Jurkat, Clone E6-1 (cell line): ENCODE results near the gene IRGC.

ENCODE experiments used
- DNase-seq: peaks from one replicate; pipeline ENCODE4 v3.0.0-alpha.2; 2011; ENCODE audit warnings: low read depth, low spot score
- H3K4me3 ChIP-seq: 2 replicates; pipeline ENCODE4 v1.5.1; 2011; ENCODE audit warnings: mild to moderate bottlenecking, low read length, control low read depth, moderate library complexity

The IRGC gene

DNA sequence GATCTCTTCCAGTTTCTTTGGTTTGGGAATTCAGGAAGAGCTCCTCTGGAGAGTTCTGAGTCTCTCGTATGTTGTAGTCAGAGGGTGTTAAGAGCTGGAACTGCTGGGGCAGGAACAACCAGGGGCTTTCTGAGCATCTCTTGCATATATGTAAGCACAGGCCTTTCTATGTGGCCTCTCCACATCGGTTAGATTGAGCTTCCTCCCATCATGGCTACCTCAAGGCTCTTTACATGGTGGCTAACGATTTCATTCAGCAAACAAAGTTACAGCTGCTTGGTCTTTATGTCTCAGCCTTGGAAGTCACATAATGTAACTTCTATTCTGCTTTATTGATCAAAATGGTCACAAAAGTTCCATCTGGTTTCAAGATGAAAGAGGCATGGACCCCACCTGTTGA, 25.4 kb upstream of the IRGC start:
- H3K4me3 ChIP-seq = no peak overlapping the region
- DNase-seq = no peak

DNA sequence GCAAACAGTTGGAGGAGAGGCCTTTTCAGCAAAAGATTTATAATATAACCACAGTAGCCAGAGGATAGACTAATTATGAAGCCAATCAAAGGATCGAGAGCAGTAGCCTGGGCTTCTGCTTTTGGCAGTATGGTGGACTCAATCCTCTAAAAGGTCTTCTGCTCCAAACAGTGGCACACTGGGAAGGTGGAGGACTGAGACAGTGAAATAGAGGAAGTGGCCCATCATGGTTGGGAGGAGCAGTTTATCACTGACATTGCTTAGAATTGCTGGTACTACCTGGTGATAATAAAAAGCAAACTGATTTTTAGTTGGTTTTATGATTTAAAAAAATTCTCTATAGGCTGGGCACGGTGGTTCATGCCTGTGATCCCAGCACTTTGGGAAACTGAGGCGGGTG, 25.0 kb upstream of the IRGC start:
- H3K4me3 ChIP-seq = no peak overlapping the region
- DNase-seq = no peak

DNA sequence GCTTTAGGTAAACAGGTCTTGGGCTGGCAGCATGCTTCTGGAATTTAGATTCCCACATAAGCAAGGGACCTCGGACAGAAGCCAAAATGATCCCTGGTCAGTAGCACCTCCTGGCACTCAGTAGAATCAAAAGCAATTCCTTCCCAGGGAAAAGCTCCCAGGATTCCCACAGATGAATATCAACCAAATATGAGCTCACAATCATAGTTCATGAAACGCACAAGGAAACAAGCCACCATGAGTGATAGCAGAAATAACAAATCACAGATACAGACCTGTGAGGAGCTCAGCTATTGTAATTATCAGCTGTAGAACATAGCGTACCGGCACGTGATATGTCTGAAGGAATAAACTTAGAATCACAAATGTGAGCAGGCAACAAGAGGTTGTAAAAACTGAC, 24.1 kb upstream of the IRGC start:
- no peak overlapping the region for H3K4me3 ChIP-seq
- DNase-seq = no peak

DNA sequence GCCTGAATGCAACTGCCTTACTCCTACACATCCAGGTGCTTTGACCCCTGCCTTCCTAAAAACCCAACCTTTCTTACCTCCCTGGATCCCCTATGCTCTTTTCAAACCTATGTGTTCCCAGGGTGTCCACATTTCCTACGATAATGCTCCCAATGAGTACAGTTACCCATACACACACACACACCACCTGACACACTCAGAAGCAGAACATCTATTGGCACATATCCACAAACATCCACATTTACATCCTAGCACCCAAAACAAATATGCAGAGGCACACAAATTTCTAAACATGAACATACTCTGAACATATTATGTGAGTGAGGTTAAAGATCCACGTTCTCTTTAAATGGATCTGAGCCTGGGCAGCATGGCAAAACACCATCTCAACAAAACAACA, 23.5 kb upstream of the IRGC start:
- no peak for DNase-seq
- no peak overlapping the region for H3K4me3 ChIP-seq

DNA sequence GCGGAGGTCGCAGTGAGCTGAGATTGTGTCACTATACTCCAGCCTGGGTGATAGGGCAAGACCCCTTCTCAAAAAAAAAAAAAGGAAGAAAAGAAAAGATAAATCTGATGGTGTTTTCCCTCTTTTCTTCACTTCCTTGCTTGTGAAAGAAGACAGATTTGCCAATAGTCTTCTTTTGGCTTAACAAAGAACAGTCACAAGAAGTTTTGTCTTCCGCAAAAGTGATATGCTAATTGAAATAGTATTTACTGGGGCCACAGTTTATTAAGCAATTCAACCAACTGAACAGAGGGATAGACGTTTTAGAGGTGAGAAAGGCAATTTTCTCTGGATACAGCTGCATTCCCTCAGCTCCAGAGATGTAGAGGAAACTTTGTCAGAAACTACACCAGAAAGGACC, 23.0 kb upstream of the IRGC start:
- DNase-seq = no peak
- H3K4me3 ChIP-seq = no peak overlapping the region

DNA sequence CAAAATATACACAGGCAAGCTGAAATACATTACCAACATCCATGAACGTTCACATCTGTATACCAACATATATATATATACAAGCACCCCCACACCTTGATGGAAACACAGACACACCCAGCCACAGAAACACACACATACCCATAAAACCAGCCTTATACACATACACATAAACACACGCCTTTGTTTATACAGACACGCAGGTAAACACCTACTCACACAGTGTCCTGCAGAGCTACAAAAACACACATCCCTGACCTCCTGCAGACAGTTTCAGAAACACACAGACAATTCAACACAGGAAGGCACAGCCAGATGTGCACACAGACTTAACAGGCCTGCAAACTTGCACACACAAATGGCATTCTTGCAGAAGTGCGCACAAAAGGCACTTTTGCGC, 21.3 kb upstream of the IRGC start:
- no peak overlapping the region for H3K4me3 ChIP-seq
- DNase-seq = no peak

DNA sequence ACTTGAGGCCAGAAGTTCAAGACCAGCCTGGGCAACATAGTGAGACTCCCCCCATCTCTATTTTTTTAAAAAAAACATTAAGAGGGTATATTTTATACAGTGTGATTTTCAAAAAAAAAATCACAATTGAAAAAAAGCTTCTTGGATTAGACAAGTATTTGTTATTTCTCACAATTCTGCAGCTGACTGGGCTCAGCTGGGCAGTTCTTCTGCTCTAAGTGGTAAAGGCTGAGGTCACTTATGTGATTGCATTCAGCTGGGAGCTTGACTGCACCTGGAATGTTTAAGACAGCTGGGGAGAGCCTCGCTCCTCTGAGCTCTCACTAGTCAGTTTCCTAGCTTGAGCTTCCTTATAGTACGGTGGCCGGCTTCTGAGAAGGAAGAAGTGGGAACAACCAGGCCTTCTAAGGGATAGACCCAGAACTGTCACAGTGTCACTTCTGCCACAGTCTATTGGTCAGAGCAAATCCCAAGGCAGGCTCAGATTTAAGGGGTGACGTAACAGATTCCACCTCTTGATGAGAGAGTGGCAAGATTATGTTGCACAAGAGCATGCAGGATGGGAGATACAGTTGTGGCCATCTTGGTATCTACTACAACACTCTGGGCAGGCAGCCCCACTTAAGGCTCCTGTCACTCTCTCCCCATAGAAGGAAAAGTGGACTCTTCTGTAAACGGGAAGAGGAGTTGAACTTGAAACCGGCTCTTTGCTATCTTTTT, 19.7 kb upstream of the IRGC start:
- H3K4me3 ChIP-seq = no peak overlapping the region
- no peak for DNase-seq

DNA sequence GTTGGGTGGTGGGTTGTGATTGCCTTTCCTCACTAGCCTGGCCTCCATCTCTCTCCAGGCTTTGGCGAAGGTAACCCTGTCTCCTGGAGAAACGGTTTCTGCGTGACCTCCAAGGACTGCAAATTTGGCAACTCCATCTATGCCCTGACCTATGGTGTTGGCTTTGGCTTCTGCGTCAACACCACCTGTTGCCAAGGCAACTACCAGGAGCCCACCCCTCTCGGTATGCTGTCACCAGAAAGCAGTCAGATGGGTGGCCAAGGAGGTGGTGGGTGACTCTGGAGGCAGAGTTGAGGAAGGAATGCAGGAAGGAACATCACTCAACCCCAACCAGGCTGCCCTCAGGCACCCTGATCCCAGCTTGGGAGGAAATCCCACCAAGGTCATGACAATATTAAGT, 18.6 kb upstream of the IRGC start:
- DNase-seq = no peak
- no peak overlapping the region for H3K4me3 ChIP-seq

DNA sequence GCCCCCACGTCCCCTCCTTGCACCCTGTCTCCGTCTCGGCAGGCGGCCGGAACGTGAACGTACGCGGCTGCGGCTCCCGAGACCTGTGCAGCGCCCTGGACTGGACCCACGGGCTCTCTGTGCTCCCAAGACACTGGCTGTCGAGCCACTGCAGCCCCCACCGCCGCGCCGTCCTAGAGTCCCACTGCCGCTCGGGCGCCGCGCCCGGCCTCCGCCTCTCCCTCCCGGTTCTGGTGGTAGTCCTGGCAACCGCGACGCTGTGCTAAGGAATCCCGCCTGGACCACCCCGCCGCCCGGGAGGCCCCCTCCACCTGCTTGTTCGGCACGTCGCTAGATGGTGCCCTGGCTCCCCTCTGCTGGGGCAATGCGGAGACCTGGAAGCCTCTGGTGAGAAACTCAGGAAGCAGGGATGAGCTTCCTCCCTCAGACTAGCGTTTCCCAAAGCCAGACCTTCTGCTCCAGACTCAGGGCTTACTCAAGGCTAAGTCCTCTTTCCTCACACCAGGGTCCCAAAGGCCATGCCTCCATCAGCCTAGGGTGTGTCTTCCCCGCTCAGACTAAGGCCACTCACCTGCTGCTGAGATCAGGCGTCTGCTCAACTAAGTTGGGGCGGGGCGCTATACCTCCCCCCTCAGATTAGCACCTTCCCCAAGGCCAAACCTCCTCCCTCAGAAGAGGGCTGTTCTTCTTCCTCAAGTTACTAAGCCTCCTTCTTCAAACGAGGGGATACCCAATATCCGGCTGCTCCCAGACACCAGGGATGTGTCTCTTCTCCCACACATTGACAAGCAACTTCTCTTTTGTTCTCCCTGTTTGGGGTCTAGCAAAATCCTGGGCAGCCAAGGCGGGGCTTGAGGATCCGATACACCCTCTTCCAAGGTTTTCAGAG, 16.1 kb upstream of the IRGC start:
- DNase-seq = no peak
- no peak overlapping the region for H3K4me3 ChIP-seq

DNA sequence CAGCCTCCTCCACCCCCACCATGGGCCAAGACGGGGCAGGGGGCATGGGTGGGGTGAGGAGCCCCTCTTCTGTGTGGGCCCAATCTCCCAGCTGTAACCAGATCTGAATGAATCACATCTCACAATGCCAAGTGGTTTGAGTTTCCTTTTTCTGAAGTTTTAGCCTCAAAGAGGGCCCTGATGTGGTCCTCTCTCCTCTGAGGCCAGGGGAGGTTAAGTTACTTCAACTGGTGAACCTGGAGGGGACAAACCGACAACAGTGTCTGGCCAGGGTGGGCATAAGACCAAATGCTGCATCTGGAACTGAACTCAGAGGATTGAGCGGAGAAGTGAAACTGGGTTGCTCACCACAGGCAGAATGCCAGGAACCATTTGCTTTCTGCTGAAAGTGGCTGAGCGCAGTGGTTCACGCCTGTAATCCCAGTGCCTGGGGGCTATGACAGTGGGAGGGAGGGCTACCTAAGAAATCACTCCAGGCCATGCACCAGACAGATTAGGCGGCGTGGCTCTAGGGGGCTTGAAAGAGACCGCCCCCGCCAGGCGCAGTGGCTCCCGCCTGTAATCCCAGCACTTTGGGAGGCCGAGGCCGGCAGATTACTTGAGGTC, 15.4 kb upstream of the IRGC start:
- no peak overlapping the region for H3K4me3 ChIP-seq
- no peak for DNase-seq

DNA sequence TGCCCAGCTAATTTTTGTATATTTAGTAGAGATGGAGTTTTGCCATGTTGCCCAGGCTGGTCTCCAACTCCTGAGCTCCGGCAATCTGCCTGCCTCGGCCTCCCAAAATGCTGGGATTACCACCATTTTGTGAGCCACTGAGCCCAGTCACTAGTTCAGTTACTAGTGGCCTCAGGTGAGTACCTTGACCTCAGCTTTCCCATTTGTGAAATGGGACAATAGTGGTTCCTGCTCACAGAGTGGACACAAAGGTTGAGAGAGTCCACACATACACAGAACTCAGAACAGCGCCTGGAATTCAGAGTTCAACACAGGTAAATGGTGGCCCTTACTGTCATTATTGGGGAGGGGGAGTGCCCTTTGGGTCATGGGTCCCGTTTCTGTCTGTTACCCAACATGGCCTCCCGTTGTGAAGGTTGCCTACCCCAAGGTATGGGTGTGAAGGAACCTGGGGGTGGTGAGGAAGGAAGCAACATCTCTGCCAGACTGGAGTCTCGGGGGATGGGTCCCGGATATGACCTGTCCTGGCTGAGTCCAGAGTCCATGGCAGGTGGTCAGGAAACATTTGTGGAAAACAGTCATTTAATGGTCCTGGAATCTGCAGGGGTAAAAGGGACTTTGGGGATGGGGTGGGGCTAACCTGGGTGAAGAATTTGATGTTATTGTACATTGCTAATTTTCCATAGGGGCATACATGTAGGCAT, 11.7 kb upstream of the IRGC start:
- no peak for DNase-seq
- H3K4me3 ChIP-seq = no peak overlapping the region

DNA sequence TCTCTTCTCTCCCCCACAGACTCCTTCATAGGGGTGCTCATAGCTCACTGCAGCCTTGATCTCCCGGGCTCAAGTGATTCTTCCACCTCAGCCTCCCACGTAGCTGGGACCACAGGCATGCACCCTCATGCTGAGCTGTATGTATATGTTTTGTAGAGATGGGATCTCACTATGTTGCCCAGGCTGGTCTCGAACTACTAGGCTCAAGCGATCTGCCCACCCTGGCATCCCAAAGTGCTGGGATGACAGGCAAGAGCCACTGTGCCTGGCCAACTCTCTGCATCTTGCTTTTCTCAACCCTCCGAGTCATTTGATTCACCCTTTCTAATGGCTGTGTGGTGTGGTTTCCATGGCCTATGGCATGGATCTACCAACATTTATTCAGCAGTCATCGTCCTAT, 10.1 kb upstream of the IRGC start:
- H3K4me3 ChIP-seq = no peak overlapping the region
- no peak for DNase-seq

DNA sequence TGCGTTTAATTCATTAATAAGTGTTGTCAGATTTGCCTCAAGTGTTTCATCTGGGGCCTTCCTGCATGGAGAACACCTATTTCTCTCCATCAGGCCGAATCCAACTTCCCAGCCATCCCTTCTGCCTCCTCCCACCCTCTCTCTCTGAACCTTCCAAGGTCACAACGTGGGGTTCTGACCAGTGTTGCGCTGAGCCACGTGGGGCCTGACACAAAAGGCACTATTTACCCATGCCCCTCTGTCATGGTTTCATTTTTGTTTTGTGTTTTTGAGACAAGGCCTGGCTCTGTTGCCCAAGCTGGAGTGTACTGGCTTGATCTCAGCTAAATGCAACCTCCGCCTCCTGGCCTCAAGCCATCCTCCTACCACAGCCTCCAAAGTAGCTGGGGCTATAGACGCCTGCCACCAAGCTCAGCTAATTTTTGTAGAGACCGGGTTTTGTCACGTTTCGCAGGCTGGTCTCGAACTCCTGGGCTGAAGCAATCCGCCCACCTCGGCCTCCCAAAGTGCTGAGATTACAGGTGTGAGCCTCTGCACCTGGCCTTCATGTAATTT, 8.6 kb upstream of the IRGC start:
- no peak for DNase-seq
- no peak overlapping the region for H3K4me3 ChIP-seq

DNA sequence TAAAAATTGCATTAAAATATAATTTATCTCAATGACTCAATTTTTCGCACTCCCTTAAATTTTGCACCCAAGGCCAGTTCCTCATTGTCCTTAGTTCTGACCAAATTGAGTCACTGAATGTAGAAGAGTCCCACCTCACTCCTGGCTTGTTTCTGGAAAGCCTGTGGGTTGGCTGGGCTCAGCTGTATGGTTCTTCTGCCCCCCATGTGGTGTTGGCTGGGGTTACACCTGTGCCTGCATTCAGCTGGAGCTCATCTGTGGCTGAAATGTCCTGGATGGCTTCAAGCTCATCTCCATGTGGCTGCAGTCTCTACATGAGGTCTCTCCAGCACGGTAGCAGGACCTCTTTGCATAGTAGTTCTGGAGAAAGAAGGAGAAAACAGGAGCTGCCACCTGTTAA, 7.2 kb upstream of the IRGC start:
- no peak overlapping the region for H3K4me3 ChIP-seq
- no peak for DNase-seq

DNA sequence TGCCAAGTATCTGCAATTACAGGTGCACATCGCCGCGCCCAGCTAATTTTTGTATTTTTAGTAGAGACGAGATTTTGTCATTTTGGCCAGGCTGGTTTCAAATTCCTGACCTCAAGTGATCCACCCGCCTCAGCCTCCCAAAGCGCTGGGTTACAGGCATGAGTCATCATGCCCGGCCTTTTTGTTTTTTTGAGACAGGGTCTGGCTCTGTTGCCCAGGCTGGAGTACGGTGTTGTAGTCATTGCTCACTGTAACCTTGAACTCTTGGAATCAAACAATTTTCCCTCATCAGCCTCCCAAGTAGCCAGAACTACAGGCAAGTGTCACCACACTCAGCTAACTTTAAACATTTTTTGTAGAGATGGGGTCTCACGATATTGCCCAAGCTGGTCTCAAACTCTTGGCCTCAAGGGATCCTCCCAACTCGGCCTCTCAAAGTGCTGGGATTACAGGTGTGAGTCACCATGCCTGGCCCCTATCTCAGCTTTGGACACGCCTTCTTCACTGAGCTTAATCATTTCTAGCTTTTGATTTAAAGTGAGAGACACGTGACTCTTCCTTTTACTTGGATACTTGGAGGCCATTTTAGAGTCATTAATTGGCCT, 4.0 kb upstream of the IRGC start:
- H3K4me3 ChIP-seq = no peak overlapping the region
- no peak for DNase-seq

DNA sequence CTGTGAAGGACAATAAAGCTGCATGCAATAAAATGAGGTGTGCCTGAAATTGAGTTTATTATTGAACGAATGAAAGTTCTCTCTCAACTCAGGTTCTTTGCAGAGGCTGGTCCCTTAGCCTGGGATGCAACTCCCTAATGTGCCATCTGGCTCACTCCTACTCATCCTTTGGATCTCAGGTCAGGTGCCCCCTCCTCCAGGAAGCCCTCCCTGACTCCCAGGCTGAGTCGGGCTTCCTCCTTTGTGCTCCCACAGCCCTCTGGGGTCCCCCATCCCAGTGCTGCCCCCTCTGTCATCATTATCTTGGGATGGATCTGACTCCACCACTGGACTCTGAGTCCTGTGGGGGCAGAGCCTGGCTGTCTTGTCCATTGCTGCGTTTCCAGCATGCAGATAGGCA, 2.7 kb upstream of the IRGC start:
- DNase-seq = no peak
- no peak overlapping the region for H3K4me3 ChIP-seq

DNA sequence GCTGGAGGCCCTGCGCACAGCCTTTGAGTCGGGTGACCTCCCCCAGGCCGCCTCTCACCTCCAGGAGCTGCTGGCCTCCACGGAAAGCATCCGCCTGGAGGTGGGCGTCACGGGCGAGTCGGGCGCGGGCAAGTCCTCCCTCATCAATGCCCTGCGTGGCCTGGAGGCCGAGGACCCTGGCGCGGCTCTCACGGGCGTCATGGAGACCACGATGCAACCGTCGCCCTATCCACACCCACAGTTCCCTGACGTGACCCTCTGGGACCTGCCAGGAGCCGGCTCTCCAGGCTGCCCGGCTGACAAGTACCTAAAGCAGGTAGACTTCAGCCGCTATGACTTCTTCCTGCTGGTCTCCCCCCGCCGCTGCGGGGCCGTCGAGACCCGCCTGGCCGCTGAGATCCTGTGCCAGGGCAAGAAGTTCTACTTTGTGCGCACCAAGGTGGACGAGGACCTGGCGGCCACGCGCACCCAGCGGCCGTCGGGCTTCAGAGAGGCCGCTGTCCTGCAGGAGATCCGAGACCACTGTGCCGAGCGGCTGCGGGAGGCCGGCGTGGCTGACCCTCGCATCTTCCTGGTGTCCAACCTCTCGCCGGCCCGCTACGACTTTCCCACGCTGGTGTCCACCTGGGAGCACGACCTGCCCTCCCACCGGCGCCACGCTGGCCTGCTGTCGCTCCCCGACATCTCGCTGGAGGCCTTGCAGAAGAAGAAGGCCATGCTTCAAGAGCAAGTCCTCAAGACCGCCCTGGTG, 2.9 kb downstream of the IRGC start:
- no peak overlapping the region for H3K4me3 ChIP-seq
- no peak for DNase-seq

DNA sequence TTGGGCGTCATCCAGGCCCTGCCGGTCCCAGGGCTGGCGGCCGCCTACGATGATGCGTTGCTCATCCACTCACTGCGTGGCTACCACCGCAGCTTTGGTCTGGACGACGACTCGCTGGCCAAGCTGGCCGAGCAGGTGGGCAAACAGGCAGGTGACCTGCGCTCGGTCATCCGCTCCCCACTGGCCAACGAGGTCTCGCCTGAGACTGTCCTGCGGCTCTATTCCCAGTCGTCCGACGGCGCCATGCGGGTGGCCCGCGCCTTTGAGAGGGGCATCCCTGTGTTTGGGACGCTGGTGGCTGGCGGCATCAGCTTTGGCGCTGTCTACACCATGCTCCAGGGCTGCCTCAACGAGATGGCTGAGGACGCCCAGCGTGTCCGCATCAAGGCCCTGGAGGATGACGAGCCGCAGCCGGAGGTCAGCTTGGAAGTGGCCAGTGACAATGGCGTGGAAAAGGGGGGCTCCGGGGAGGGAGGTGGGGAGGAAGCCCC, 3.5 kb downstream of the IRGC start:
- DNase-seq = no peak

More for the DNA sequence above, 3.5 kb downstream of the IRGC start:
- H3K4me3 ChIP-seq = no peak overlapping the region
